AG09319 (cell line): ENCODE results near the gene KRT4.

Experiments used
- DNase-seq: peaks from one replicate; pipeline ENCODE4 v3.0.0-alpha.2; 2010; ENCODE audit warnings: low read depth; ENCODE audit errors: extremely low read depth
- CTCF ChIP-seq: IDR thresholded peaks from 2 replicates; pipeline ENCODE4 v1.5.1; 2011; ENCODE audit warnings: low read depth, mild to moderate bottlenecking, inconsistent platforms, low read length, moderate library complexity

The KRT4 gene

DNA sequence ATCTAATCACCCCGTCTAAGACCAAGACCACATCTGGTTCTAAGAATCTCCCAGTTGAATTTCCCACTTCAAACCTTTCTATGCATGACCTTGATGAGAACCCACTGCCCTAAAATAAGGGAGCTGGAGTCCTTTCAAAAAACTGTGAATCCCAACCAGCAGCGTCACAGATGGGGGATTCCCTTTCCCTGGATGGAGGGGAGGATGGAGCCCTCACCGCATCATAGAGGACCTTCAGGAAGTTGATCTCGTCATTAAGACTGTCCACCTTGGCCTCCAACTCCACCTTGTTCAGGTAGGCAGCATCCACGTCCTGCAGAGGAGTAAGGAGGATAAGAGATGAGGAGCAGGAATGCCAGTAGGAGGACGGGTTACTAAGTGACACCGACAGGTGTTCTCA, 4.8 kb downstream of the KRT4 start:
- TF ChIP-seq CTCF, result no peak
- DNase-seq, result no peak

- no peak for TF ChIP-seq CTCF
- no peak for DNase-seq
These were observed 5.2 kb downstream of the KRT4 start for GRCh38 chr12:52808573-52809160.

GRCh38 chr12:52807544-52808470, 6.1 kb downstream of the KRT4 start:
- no peak for DNase-seq
- TF ChIP-seq CTCF, result no peak

GRCh38 chr12:52806821-52807543, 6.9 kb downstream of the KRT4 start:
- TF ChIP-seq CTCF, result no peak
- DNase-seq, result no peak

- DNase-seq, result no peak
- TF ChIP-seq CTCF, result no peak
These were observed 7.6 kb downstream of the KRT4 start for GRCh38 chr12:52806169-52806811.

GRCh38 chr12:52805739-52806138, 8.2 kb downstream of the KRT4 start:
- TF ChIP-seq CTCF, result no peak
- DNase-seq, result no peak
